DOHH2 (cell line): Measurements from ENCODE around the gene PRSS48.

Experiments used
- H3F3A ChIP-seq: fragments of 200-600 bp; sonication (generic), shearing (Covaris generic); 2 replicates; pipeline ENCODE4 v1.6.0; 2016; ENCODE audit warnings: antibody characterized with exemption, mild to moderate bottlenecking; ENCODE audit not compliant: control insufficient read depth, insufficient read depth
- H3K27ac ChIP-seq: fragments of 200-600 bp; sonication (generic); 2 replicates; pipeline ENCODE4 v1.5.1; 2014; ENCODE audit warnings: low read depth, mild to moderate bottlenecking, low read length, moderate library complexity
- H3K27me3 ChIP-seq: fragments of 200-600 bp; sonication (generic); 2 replicates; pipeline ENCODE4 v1.6.1; 2014; ENCODE audit warnings: mild to moderate bottlenecking, low read length, mixed read lengths; ENCODE audit not compliant: control insufficient read depth
- H3K36me3 ChIP-seq: fragments of 200-600 bp; sonication (generic); 2 replicates; pipeline ENCODE4 v1.6.1; 2014; ENCODE audit warnings: mild to moderate bottlenecking, low read length, moderate library complexity, mixed read lengths; ENCODE audit not compliant: control insufficient read depth
- H3K4me1 ChIP-seq: fragments of 200-600 bp; sonication (generic); 2 replicates; pipeline ENCODE4 v1.6.1; 2014; ENCODE audit warnings: mild to moderate bottlenecking, low read length, mixed read lengths; ENCODE audit not compliant: control insufficient read depth
- H3K4me2 ChIP-seq: fragments of 200-600 bp; sonication (generic); 2 replicates; pipeline ENCODE4 v1.6.0; 2014; ENCODE audit warnings: mild to moderate bottlenecking, low read length, moderate library complexity
- H3K4me3 ChIP-seq: fragments of 200-600 bp; sonication (generic); 2 replicates; pipeline ENCODE4 v1.5.1; 2014; ENCODE audit warnings: mild to moderate bottlenecking, low read length, mixed read lengths
- H3K79me2 ChIP-seq: fragments of 200-600 bp; sonication (generic); 2 replicates; pipeline ENCODE4 v1.6.1; 2014; ENCODE audit warnings: mild to moderate bottlenecking, low read length, mixed read lengths; ENCODE audit not compliant: control insufficient read depth
- H3K9me2 ChIP-seq: fragments of 200-600 bp; sonication (generic); replicated peaks from 2 replicates; pipeline ENCODE4 v1.6.1; 2014; ENCODE audit warnings: mild to moderate bottlenecking, low read length, mixed read lengths; ENCODE audit not compliant: control insufficient read depth
- H3K9me3 ChIP-seq: fragments of 200-600 bp; sonication (generic); 2 replicates; pipeline ENCODE4 v1.6.1; 2014; ENCODE audit warnings: antibody characterized with exemption, low read length, mixed read lengths; ENCODE audit not compliant: control insufficient read depth, insufficient read depth
- H4K20me1 ChIP-seq: fragments of 200-600 bp; sonication (generic); 2 replicates; pipeline ENCODE4 v1.6.0; 2014; ENCODE audit warnings: low read depth, mild to moderate bottlenecking, antibody characterized with exemption, low read length, moderate library complexity; ENCODE audit not compliant: control insufficient read depth, insufficient read depth
- CTCF ChIP-seq: fragments of 200-600 bp; sonication (generic); IDR thresholded peaks from one replicate; pipeline ENCODE4 v1.5.1; 2014; ENCODE audit warnings: antibody characterized with exemption, mild to moderate bottlenecking, low read depth, low read length; ENCODE audit not compliant: poor library complexity, severe bottlenecking
- EZH2phosphoT487 ChIP-seq: fragments of 200-600 bp; sonication (generic); IDR thresholded peaks from 2 replicates; pipeline ENCODE4 v1.6.1; 2017; ENCODE audit warnings: borderline replicate concordance, mild to moderate bottlenecking, antibody characterized with exemption, low read length, moderate library complexity, mixed read lengths

PRSS48 gene

GRCh38 chr4:151325949-151326246, 48.9 kb downstream of the PRSS48 start:
- no peaks in the 10 kb centered on the region for H3K4me1 ChIP-seq
- H3K9me2 ChIP-seq: no peaks in the 10 kb centered on the region
- H3K79me2 ChIP-seq: no peaks in the 10 kb centered on the region
- no peak overlapping the region for H3K27ac ChIP-seq
- TF ChIP-seq EZH2phosphoT487 (no peak), CTCF (no peak)
- no peaks in the 10 kb centered on the region for H3K36me3 ChIP-seq
- H4K20me1 ChIP-seq: no peaks in the 10 kb centered on the region
- H3K4me2 ChIP-seq: no peak overlapping the region
- no peak overlapping the region for H3K4me3 ChIP-seq
- no peaks in the 10 kb centered on the region for H3F3A ChIP-seq
- no peaks in the 10 kb centered on the region for H3K9me3 ChIP-seq
- no peaks in the 10 kb centered on the region for H3K27me3 ChIP-seq

GRCh38 chr4:151329217-151330007, 52.5 kb downstream of the PRSS48 start:
- no peak overlapping the region for H3K27ac ChIP-seq
- no peaks in the 10 kb centered on the region for H3K36me3 ChIP-seq

GRCh38 chr4:151331276-151332042, 54.5 kb downstream of the PRSS48 start:
- Histone ChIP-seq H3K79me2 (no peaks in the 10 kb centered on the region), H3K4me1 (no peaks in the 10 kb centered on the region), H3K9me3 (no peaks in the 10 kb centered on the region), H3K27me3 (no peaks in the 10 kb centered on the region), H3K4me3 (no peak overlapping the region), H3K4me2 (no peak overlapping the region), H4K20me1 (no peaks in the 10 kb centered on the region), H3K36me3 (no peaks in the 10 kb centered on the region), H3K27ac (no peak overlapping the region), H3F3A (no peaks in the 10 kb centered on the region), H3K9me2 (no peaks in the 10 kb centered on the region)
- no peak for TF ChIP-seq CTCF
- TF ChIP-seq EZH2phosphoT487: no peak

More at GRCh38 chr4:151329217-151330007, 52.5 kb downstream of the PRSS48 start:
- no peaks in the 10 kb centered on the region for H3K9me2 ChIP-seq
- H4K20me1 ChIP-seq: no peaks in the 10 kb centered on the region
- no peak overlapping the region for H3K4me2 ChIP-seq
- no peaks in the 10 kb centered on the region for H3K4me1 ChIP-seq
- no peak for TF ChIP-seq CTCF
- no peak for TF ChIP-seq EZH2phosphoT487
- no peaks in the 10 kb centered on the region for H3K79me2 ChIP-seq
- no peak overlapping the region for H3K4me3 ChIP-seq
- H3F3A ChIP-seq: no peaks in the 10 kb centered on the region
- no peaks in the 10 kb centered on the region for H3K27me3 ChIP-seq
- no peaks in the 10 kb centered on the region for H3K9me3 ChIP-seq
